ENCODE results near the gene MRPL20.
"Not testable (repeated sequence)": the region's sequence is repeated elsewhere in the genome, so short reads cannot be mapped to it uniquely, and the experiment has no call there.

MRPL20 gene

DNA sequence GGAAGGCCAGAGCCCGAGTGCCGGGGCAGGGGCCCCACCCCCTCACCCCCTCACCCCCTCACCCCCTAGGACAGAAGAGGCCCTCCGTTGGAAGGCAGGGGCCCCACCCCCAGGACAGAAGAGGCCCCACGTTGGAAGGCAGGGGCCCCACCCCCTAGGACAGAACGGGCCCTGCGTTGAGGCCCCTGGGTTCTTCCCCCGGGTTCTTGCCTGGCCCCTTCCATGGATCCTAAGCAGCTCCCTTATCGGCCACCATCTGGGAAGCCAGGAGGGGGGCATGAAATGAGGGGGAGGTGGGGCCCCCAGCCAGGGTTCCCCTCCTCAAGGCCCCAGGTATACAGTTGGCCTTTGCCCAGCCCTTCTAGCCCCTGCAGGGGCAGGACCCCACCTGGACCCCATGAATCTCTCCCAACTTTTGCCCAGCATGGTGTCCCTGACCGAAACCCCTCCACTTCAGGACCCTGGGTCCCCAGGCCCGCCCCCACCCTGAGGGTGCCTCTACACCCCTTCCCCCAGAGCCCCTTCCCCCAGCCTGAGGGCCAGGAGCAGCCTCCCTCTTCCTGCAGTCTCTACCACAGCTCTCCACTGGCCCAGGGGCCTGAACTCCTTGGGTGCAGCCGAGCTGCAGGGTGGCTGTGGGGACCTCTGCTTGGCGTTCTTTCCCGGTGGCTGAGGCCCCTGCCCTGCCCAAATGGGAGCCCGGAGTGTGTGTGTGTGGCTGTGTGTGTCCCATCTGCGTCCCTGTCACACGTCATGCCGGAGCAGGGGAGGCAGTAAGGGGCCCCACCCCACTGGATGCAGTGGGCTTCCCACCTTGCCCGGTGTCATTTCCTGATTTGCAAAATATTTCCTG, 24.1 kb upstream of the MRPL20 start:
- Histone ChIP-seq H3K4me1 (ENCODE audit: control insufficient read depth in 1 of 2, insufficient read depth in 1 of 2, low read depth in 1 of 2, low read length in 1 of 2) (peaks cover 4 to 9% of the 10 kb centered on the region in 2 experiments), H3K4me3 (ENCODE audit: low read depth in 1 of 2, low read length in 1 of 2) (no peak overlapping the region), H3K36me3 (no peaks in the 10 kb centered on the region), H3K27me3 (peaks cover 100% of the 10 kb centered on the region), H3K27ac (no peak overlapping the region), H3K9me3 (no peaks in the 10 kb centered on the region)
- TF ChIP-seq, protein P1, sequence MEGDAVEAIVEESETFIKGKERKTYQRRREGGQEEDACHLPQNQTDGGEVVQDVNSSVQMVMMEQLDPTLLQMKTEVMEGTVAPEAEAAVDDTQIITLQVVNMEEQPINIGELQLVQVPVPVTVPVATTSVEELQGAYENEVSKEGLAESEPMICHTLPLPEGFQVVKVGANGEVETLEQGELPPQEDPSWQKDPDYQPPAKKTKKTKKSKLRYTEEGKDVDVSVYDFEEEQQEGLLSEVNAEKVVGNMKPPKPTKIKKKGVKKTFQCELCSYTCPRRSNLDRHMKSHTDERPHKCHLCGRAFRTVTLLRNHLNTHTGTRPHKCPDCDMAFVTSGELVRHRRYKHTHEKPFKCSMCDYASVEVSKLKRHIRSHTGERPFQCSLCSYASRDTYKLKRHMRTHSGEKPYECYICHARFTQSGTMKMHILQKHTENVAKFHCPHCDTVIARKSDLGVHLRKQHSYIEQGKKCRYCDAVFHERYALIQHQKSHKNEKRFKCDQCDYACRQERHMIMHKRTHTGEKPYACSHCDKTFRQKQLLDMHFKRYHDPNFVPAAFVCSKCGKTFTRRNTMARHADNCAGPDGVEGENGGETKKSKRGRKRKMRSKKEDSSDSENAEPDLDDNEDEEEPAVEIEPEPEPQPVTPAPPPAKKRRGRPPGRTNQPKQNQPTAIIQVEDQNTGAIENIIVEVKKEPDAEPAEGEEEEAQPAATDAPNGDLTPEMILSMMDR (IDR thresholded peaks at IDR 0.05), result no peak

DNA sequence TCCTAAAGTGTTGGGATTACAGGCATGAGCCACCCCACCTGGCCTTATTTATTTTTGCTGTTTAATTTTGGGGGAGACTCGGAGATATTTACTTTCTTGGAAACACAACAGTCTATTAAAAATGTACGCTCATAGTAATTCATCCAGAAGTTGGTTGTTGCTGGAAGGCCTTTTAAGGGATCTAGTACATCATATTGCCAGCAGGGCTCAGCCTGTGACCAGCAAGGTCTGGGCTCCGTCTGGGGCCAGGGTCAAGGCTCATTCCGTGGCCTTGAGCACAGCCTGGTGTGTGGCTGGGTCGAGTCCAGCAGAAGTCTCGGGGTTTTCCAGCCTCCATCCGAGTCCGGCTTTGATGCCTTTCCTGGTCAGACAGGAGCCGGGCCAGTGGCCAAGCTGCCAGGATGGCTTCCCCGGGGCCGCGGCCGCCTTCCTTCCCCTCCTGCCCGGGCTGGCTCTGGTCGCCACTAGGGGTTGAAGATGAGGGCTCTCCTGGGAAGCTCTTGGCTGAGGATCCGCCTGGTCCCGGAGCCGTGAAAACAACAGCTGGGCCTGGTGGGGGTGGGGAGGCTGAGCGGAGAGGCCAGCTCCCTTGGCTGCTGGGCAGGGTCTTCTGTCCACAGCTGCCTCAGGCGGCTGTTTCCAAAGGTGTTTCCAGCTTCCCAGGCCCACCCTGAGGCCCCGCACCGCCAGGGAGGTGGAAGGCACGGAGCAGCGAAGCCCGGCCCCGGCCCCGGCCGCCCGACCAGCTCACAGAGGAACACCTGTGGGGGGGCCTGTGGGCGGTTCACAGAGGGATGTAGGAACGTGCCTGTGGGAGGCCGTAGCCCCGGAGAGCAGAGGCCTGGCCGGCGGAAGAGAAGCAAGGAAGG, 23.3 kb upstream of the MRPL20 start:
- H3K36me3 ChIP-seq, result no peaks in the 10 kb centered on the region
- no peak overlapping the region for H3K4me3 ChIP-seq (ENCODE audit: low read depth in 1 of 2, low read length in 1 of 2)
- no peak overlapping the region for H3K27ac ChIP-seq
- peaks cover 100% of the 10 kb centered on the region for H3K27me3 ChIP-seq
- no peaks in the 10 kb centered on the region for H3K9me3 ChIP-seq
- TF ChIP-seq, protein P1 (IDR thresholded peaks at IDR 0.05), result no peak
- peaks cover 0 to 3% of the 10 kb centered on the region in 2 experiments for H3K4me1 ChIP-seq (ENCODE audit: control insufficient read depth in 1 of 2, insufficient read depth in 1 of 2, low read depth in 1 of 2, low read length in 1 of 2)

DNA sequence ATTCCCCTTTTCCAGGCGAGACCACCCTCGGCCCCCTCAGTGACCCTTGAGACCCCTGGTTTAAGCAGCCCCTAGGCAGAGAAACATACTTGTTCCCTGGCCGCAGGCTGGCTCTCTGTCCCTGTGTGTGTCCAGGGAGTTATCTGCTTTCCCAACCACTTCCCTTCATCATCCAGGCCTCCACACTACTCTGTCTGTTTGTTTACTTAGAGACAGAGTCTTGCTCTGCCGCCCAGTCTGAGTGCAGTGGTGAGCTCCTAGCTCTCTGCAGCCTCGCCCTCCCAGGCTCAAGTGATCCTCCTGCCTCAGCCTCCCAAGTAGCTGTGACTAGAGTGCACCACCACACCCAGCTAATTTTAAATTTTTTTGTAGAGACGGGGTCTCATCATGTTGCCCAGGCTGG, 22.6 kb upstream of the MRPL20 start:
- TF ChIP-seq, protein P1 (IDR thresholded peaks at IDR 0.05), result no peak
- H3K27me3 ChIP-seq, result peaks cover 100% of the 10 kb centered on the region
- no peaks in the 10 kb centered on the region for H3K9me3 ChIP-seq
- no peaks in the 10 kb centered on the region for H3K36me3 ChIP-seq
- no peak overlapping the region for H3K27ac ChIP-seq
- H3K4me1 ChIP-seq (ENCODE audit: control insufficient read depth in 1 of 2, insufficient read depth in 1 of 2, low read depth in 1 of 2, low read length in 1 of 2), result no peaks in the 10 kb centered on the region
- no peak overlapping the region for H3K4me3 ChIP-seq (ENCODE audit: low read depth in 1 of 2, low read length in 1 of 2)

DNA sequence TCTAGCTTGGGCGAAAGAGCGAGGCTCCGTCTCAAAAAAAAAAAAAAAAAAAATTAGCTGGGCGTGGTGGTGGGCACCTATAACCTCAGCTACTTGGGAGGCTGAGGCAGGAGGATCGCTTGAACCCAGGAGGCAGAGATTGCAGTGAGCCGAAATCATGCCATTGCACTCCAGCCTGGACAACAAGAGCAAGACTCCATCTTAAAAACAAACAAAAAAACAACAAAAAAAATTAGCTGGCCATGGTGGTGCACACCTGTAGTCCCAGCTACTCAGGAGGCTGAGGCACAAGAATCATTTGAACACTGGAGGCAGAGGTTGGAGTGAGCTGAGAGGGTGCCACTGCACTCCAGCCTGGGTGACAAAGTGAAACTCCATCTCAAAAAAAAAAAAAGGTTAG, 21.9 kb upstream of the MRPL20 start:
- H3K27ac ChIP-seq; H3K36me3 ChIP-seq; H3K4me1 ChIP-seq (ENCODE audit: control insufficient read depth in 1 of 2, insufficient read depth in 1 of 2, low read depth in 1 of 2, low read length in 1 of 2); H3K4me3 ChIP-seq (ENCODE audit: low read depth in 1 of 2, low read length in 1 of 2); H3K9me3 ChIP-seq: not testable (repeated sequence)
- H3K27me3 ChIP-seq, result peaks cover 99% of the 10 kb centered on the region

DNA sequence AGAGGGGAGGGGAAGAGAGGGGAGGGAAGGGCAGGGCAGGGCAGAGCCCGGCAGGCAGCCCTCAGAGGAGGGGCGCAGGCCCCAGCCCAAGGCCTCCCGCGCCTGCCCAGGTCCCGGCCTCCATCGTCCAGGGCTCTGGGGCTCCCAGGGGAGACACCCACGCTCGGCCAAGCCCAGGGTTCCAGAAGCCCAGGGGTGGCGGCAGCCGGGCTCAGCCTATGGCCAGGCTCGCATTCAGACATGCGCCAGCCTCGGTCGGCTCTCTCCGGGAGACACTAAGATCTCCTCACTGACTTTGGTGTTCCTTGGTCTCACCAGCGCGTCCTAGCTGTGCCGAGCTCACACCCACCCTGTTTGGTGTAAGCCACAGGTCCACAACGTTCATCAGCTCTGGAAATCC, 21.1 kb upstream of the MRPL20 start:
- no peak overlapping the region for H3K27ac ChIP-seq
- TF ChIP-seq, protein P1 (IDR thresholded peaks at IDR 0.05), result no peak
- H3K4me1 ChIP-seq (ENCODE audit: control insufficient read depth in 1 of 2, insufficient read depth in 1 of 2, low read depth in 1 of 2, low read length in 1 of 2), result no peaks in the 10 kb centered on the region
- peaks cover 96% of the 10 kb centered on the region for H3K27me3 ChIP-seq
- H3K9me3 ChIP-seq, result no peaks in the 10 kb centered on the region
- H3K36me3 ChIP-seq, result no peaks in the 10 kb centered on the region
- H3K4me3 ChIP-seq (ENCODE audit: low read depth in 1 of 2, low read length in 1 of 2), result no peak overlapping the region

DNA sequence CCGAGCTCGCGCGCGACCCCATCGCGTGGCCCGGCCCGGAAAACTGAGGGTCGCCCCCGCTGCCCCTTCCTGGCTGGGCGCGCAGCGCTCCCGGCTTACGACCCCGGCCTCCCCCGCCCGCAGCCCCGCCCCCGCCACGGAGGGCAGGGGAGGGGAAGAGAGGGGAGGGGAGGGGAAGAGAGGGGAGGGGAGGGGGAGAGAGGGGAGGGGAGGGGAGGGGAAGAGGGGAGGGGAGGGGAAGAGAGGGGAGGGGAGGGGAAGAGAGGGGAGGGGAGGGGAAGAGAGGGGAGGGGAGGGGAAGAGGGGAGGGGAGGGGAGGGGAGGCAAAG, 20.7 kb upstream of the MRPL20 start:
- Histone ChIP-seq H3K9me3 (no peaks in the 10 kb centered on the region), H3K36me3 (no peaks in the 10 kb centered on the region), H3K4me3 (ENCODE audit: low read depth in 1 of 2, low read length in 1 of 2) (no peak overlapping the region), H3K27ac (no peak overlapping the region), H3K27me3 (peaks cover 96% of the 10 kb centered on the region), H3K4me1 (ENCODE audit: control insufficient read depth in 1 of 2, insufficient read depth in 1 of 2, low read depth in 1 of 2, low read length in 1 of 2) (no peaks in the 10 kb centered on the region)
- TF ChIP-seq, protein P1 (IDR thresholded peaks at IDR 0.05), result no peak
